Measurements from ENCODE around the gene FRYL. TPM values are rescaled to one million over a fixed set of nuclear protein-coding genes. Genes with fewer than 3 reads are reported as not detected.
A peak's percentile ranks its signal among the peaks of the same experiment; 100 is the strongest.

The FRYL gene
- total and polyA plus RNA-seq, 12 donors = 16.5 to 64.4 (median 41.1) TPM

DNA sequence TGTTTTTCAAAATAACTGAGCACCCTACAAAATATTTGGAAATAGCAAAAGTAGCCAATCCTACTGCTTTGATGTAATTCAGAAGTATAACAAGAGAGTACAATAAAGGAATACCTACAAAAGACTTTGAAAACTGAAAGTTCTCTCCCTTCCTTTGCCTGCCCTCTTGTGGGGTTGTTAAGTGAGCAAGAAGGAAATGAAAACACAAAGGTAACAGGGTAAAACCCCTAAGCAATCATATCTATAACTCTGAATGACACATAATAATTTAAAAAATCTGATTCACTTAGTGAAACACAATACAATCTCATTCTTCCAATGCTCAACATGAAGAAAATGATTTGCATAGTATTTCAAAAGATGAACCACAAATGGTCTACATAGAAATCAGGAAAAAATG lies 98.2 kb downstream of the FRYL start:
- H3K27me3 ChIP-seq = no peaks in the 10 kb centered on the region
- no peak overlapping the region for H3K4me3 ChIP-seq
- no peak for TF ChIP-seq POLR2A (IDR thresholded peaks at IDR 0.05)
- TF ChIP-seq, protein P1, sequence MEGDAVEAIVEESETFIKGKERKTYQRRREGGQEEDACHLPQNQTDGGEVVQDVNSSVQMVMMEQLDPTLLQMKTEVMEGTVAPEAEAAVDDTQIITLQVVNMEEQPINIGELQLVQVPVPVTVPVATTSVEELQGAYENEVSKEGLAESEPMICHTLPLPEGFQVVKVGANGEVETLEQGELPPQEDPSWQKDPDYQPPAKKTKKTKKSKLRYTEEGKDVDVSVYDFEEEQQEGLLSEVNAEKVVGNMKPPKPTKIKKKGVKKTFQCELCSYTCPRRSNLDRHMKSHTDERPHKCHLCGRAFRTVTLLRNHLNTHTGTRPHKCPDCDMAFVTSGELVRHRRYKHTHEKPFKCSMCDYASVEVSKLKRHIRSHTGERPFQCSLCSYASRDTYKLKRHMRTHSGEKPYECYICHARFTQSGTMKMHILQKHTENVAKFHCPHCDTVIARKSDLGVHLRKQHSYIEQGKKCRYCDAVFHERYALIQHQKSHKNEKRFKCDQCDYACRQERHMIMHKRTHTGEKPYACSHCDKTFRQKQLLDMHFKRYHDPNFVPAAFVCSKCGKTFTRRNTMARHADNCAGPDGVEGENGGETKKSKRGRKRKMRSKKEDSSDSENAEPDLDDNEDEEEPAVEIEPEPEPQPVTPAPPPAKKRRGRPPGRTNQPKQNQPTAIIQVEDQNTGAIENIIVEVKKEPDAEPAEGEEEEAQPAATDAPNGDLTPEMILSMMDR (IDR thresholded peaks at IDR 0.05) = peak in 5 of 6 experiments; percentile 18 to 43 (median 38)
- intact Hi-C loops (cut with DNase I) = no loop called here
- H3K36me3 ChIP-seq (replicated peaks in 1 of 2) = no peaks in the 10 kb centered on the region
- no peak for DNase-seq
- no peak overlapping the region for H3K27ac ChIP-seq
- no peaks in the 10 kb centered on the region for H3K9me3 ChIP-seq (replicated peaks in 1 of 3)
- peaks cover 5 to 10% of the 10 kb centered on the region in 2 donors for H3K4me1 ChIP-seq (replicated peaks in 1 of 2)

DNA sequence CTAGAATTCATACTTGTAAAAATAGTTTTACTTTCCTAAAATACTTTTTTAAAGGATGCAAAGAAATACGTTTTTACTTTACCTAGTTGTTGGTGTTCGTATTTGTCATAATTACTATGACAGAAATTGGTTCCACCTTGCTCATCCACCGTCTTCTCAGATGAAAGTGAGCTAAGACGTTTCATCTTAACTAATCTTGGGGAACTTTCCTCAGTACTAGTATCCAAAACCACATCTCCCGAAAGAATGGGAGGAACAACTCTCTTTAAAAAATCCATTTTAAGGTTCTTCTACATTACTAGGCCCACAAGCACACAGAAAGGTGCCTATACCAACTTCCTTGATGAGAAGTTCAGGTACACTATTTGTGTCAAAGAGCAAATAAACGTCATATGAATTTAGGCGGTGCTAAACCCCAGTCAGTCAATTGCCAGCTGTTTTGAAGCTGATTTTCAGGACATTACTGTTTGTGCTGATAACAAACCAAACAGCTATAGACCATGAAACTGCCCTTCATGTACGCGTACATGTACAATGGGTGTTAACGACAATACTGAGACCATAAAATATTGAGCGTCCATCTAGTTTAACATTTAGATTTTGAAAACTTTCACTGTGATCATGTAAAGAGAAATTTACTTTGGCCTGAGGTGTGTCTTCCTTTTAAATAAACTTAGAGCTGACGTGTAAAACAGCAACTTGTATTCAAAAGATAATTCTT lies 99.1 kb downstream of the FRYL start:
- H3K27ac ChIP-seq = no peak overlapping the region
- H3K9me3 ChIP-seq (replicated peaks in 1 of 3) = no peaks in the 10 kb centered on the region
- no peaks in the 10 kb centered on the region for H3K36me3 ChIP-seq (replicated peaks in 1 of 2)
- H3K4me3 ChIP-seq = no peak overlapping the region
- no peak for DNase-seq
- intact Hi-C loops (cut with DNase I) = no loop called here
- H3K27me3 ChIP-seq = no peaks in the 10 kb centered on the region
- 93 to 94% (median 94%) methylated on average over 12 of the region's 12 CpGs for WGBS, 4 donors
- no peak for TF ChIP-seq POLR2A (IDR thresholded peaks at IDR 0.05)
- TF ChIP-seq, protein P1 (IDR thresholded peaks at IDR 0.05) = no peak
- peaks cover 0 to 1% of the 10 kb centered on the region in 2 donors for H3K4me1 ChIP-seq (replicated peaks in 1 of 2)

GRCh38 chr4:48673537-48673936 lies 106.5 kb downstream of the FRYL start:
- WGBS, 4 donors = 92 to 96% (median 94%) methylated on average over 3 of the region's 3 CpGs
- no peak overlapping the region for H3K27ac ChIP-seq
- H3K4me1 ChIP-seq (replicated peaks in 1 of 2) = peaks cover 0 to 2% of the 10 kb centered on the region in 2 donors
- no peak overlapping the region for H3K4me3 ChIP-seq
- H3K36me3 ChIP-seq (replicated peaks in 1 of 2) = no peaks in the 10 kb centered on the region
- H3K9me3 ChIP-seq (replicated peaks in 1 of 3) = no peaks in the 10 kb centered on the region
- no peaks in the 10 kb centered on the region for H3K27me3 ChIP-seq
- TF ChIP-seq POLR2A (IDR thresholded peaks at IDR 0.05) = no peak
- TF ChIP-seq, protein P1 (IDR thresholded peaks at IDR 0.05) = no peak
- no peak for DNase-seq
- intact Hi-C loops (cut with DNase I) = loop anchor here (5.0 to 10.0 kb wide), 2 partner anchors 89 to 91 kb away; no protein-coding TSS in a partner anchor

DNA sequence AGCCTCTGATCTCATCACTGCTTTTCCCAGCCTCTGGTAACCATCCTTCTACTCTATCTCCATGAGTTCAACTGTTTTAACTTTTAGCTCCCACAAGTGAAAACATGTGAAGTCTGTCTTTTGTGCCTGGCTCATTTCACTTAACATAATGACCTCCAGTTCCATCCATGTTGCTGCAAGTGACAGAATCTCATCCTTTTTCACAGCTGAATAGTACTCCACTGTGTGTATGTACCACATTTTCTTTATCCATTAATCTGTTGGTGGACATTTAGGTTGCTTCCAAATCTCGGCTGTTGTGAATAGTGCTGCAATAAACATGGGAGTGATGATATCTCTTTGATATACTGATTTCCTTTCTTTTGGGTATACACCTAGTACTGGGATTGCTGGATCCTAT lies 109.5 kb downstream of the FRYL start:
- DNase-seq = no peak
- no peaks in the 10 kb centered on the region for H3K27me3 ChIP-seq
- TF ChIP-seq, protein P1 (IDR thresholded peaks at IDR 0.05) = no peak
- no peak for TF ChIP-seq POLR2A (IDR thresholded peaks at IDR 0.05)
- no peak overlapping the region for H3K4me3 ChIP-seq
- no peaks in the 10 kb centered on the region for H3K9me3 ChIP-seq (replicated peaks in 1 of 3)
- H3K36me3 ChIP-seq (replicated peaks in 1 of 2) = no peaks in the 10 kb centered on the region
- H3K27ac ChIP-seq = no peak overlapping the region
- H3K4me1 ChIP-seq (replicated peaks in 1 of 2) = peaks cover 2 to 16% of the 10 kb centered on the region in 2 donors
- 90 to 100% (median 96%) methylated on average over 1 of the region's 1 CpG for WGBS, 4 donors
- intact Hi-C loops (cut with DNase I) = loop anchor here (5.0 to 10.0 kb wide), 2 partner anchors 86 to 88 kb away; no protein-coding TSS in a partner anchor

Measured in adrenal gland (tissue), 12 donors.